ENCODE results near the gene USP34. TPM values are rescaled to one million over a fixed set of nuclear protein-coding genes. Genes with fewer than 3 reads are reported as not detected.
A peak's percentile ranks its signal among the peaks of the same experiment; 100 is the strongest.
"Not testable (repeated sequence)": the region's sequence is repeated elsewhere in the genome, so short reads cannot be mapped to it uniquely, and the experiment has no call there.

USP34 gene
- total RNA-seq, 1 donor from 2014 or later = 123 TPM

DNA sequence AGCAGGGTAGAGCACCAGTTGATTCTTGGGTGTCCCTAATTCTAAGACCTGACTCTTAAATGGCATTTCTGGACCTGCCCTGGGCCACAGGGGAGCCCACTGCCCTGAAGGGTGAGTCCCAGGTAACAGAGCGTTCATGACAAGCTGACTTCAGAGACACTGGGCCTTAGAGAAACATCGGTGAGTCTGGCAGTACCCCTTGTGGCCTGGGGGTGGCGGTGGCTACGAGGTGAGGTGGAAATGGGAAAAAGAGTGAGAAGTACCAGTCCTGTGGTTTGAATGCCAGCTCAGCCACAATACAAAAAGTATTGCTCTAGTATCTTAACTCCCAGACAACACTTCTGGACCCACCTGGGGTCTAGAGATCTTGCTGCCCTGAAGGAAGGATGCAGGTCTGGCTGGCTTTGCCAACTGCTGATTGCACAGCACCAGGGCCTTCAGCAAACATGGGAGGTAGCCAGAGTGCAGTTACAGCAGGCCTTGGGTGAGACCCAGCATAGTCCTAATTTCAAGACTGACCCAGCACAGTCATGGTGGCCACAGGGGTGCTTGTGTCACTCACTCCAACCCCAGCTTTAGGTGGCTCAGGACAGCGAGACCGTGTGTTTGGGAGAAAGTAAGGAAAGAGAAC, 44.5 kb downstream of the USP34 start:
- peak; percentile 66 for DNase-seq

GRCh38 chr2:61425605-61426155, 45.2 kb downstream of the USP34 start:
- DNase-seq = no peak

GRCh38 chr2:61423714-61424113, 47.2 kb downstream of the USP34 start:
- DNase-seq = peak; percentile 65

DNA sequence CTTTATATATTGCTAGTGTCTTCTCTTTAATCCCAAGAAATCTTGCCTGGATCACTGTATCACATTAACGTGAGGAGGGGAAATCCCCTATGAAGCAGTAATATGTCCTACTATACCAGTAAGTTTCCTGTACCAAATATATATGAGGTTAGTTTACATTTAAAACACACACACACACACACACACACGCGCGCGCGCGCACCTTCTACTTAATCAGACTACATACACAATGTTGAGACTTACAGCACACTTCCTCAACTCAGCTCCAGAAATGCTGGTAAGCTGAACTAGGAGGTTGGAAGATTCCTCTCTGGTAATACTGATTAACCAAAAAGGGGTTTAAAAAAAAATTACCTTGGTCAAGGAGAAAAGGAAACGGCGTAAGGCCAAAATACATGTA, 49.3 kb downstream of the USP34 start:
- DNase-seq = no peak

GRCh38 chr2:61420991-61421544, 49.8 kb downstream of the USP34 start:
- peak; percentile 29 for DNase-seq

- DNase-seq = no peak
These were observed 51.3 kb downstream of the USP34 start for GRCh38 chr2:61419570-61419969.

- no peak for DNase-seq
These were observed 51.8 kb downstream of the USP34 start for GRCh38 chr2:61419129-61419528.

- DNase-seq = no peak
These were observed 53.8 kb downstream of the USP34 start for GRCh38 chr2:61416871-61417645.

- DNase-seq = no peak
These were observed 55.6 kb downstream of the USP34 start for GRCh38 chr2:61415265-61415664.

DNA sequence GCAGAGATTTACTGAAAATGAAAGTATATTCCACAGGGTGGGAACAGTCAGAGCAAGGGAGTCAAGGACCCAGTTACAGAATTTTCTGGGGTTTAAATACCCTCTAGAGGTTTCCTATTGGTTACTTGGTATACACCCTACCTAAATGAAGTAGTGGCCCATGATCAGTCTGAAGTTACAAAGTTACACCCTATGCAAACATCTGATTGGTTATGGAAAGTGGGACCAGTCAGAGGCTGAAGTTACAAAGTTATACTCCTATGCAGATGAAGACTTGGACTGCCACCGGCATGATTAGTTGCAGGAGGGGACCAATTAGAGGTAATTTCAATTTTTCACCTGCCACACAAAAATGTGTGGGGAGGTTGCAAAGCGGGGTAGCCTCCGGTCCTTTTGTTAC, 56.2 kb downstream of the USP34 start:
- no peak for DNase-seq

GRCh38 chr2:61411109-61411508, 59.8 kb downstream of the USP34 start:
- no peak for DNase-seq

DNA sequence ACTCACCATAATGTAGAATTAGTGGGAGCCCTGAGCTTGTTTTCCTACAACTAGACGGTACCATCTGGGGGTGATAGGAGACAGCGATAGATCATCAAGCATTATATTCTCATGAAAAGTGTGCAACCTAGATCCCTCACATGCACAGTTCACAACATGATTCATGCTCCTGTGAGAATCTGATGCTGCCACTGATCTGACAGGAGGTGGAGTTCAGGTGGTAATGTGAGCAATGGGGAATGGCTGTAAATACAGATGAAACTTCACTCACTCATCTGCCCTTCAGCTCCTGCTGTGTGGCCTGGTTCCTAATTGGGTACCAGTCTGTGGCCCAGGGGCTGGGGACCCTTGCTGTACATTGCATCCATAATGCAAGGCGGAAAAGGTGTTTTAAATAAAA, 60.7 kb downstream of the USP34 start:
- no peak for DNase-seq

DNA sequence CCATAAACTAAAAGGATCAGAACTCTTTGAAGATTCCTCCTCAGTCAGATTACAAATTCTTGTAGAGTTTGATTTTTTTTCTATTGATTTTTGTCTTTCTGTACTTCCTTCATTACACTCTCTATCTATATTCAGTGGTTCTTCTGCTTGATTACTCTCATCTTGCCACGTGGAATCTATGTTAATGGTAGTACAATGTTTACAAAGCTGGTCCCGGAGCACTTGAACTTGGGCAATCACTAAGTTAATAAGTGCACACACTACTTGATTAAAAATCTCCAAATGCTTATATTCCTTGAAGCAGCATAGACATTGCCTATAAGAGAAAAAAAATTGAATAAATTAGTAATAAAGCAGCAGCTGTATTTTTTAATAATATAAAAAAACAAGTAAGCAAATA, 65.1 kb downstream of the USP34 start:
- DNase-seq = no peak

- DNase-seq = no peak
These were observed 66.4 kb downstream of the USP34 start for GRCh38 chr2:61404438-61404837.

- no peak for DNase-seq
These were observed 72.5 kb downstream of the USP34 start for GRCh38 chr2:61398413-61398812.

- no peak for DNase-seq
These were observed 74.9 kb downstream of the USP34 start for GRCh38 chr2:61396005-61396404.

DNA sequence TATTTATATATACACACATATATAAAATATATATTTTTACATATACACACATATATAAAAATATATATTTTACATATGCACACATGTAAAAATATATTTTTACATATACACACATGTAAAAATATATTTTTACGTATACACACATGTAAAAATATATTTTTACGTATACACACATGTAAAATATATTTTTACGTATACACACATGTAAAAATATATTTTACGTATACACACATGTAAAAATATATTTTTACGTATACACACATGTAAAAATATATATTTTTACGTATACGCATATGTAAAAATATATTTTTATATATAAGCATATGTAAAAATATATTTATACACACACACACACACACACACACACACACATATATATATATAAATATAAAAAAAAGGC, 83.3 kb downstream of the USP34 start:
- DNase-seq = not testable (repeated sequence)

DNA sequence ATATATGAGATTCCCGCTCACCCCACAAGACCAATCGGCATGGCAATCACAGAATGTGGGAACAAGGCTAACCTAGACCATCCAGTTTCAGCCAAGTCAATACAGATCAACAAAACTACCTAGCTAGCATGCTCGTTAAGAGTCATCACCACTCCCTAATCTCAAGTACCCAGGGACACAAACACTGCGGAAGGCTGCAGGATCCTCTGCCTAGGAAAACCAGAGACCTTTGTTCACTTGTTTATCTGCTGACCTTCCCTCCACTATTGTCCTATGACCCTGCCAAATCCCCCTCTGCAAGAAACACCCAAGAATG, 90.0 kb downstream of the USP34 start:
- not testable (repeated sequence) for DNase-seq

DNA sequence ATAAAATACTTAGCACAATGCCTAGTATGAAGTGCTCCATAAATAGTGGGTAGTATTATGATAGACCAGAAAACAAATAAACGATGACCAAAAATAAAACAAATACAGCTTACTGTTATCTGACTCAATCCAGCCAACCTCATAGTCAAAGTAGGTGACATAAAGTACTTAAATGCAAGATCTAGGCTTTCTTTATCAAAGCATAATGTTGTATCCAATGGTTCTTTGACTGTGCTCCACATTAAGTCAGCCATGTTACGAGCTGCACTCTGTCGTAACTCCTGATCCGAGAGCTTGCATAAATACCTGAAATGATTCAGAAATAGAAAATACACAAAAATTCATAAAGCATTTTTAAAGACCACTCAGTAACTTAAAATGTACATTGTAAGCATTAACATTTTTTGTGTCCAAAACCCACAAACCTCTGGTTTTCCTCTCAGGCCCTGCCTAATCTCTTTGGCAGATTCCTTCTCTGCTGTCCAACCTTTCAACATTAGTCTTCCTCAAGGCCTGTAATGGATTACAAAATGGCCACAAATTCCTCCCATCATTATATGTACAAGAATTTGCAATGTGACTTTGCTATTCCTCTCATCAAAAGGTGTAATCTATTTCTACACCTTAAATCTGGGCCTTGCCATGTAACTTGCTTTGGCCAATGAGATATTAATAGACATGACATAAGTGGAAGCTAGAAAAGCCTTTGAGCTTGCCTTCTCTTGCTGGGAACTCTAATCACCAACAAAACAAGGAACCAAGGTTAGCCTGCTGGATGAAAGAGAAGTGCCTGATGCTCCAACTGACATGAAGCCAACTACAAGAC, 90.6 kb downstream of the USP34 start:
- DNase-seq = no peak

DNA sequence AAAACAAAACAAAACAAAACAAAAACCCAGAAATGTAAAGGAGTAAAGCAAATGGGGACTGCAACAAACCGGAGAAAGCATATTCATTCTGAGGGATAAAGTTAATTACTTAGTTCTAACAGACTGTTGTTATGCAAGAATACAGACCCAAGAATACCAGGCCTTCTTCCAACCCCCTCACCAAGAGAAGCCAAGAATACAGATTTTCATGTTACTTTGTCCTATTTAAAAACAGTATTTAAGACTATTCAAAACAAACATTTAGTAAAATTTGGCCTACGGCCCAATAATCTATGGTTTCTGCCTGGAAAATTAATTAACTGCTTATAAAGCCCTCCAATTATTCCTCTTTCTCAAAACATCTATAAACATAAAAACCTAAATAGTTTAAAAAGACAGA, 91.4 kb downstream of the USP34 start:
- no peak for DNase-seq

DNA sequence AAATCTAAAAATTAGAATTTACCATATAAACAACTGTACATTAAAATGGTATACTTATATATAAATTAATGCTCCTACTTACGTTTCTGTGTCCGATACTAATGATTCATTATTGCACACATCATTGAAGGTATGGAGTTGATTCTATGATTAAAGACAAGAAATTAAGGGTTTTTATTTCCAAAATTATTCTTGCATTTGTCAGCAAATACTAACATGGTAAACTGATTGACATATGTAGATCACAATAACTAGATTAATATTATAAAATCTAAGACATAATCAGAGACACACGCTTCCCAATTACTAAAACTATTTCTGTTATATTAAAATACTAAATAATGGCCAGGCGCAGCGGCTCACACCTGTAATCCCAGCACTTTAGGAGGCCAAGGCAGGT, 92.6 kb downstream of the USP34 start:
- DNase-seq = no peak

GRCh38 chr2:61377046-61377445, 93.8 kb downstream of the USP34 start:
- DNase-seq = no peak

- DNase-seq = no peak
These were observed 94.7 kb downstream of the USP34 start for GRCh38 chr2:61376211-61376610.

Data from dermis blood vessel endothelial cell (primary cell).